SK-N-MC (cell line): Measurements from ENCODE around the gene NAB2.

Experiments used
- EZH2 ChIP-seq: fragments of 200-600 bp; sonication (generic); IDR thresholded peaks from one replicate; pipeline ENCODE4 v1.6.1; 2017; ENCODE audit warnings: antibody characterized with exemption
- FOXP2 ChIP-seq: optimal IDR thresholded peaks from 2 replicates; pipeline ENCODE3; 2011; ENCODE audit warnings: mild to moderate bottlenecking, moderate library complexity; ENCODE audit not compliant: insufficient read depth; ENCODE audit errors: extremely low read length, control extremely low read depth
- POLR2AphosphoS5 ChIP-seq: IDR thresholded peaks from 2 replicates; pipeline ENCODE4 v1.6.1; 2012; ENCODE audit warnings: mild to moderate bottlenecking, low read depth, low read length, borderline replicate concordance

- TF ChIP-seq POLR2AphosphoS5 = no peak
- TF ChIP-seq EZH2 = no peak
- no peak for TF ChIP-seq FOXP2
Observed at GRCh38 chr12:57128519-57129247, 39.8 kb downstream of the NAB2 start.
